H9 (cell line): Measurements from ENCODE around the gene CAT. TPM values are rescaled to one million over a fixed set of nuclear protein-coding genes. Genes with fewer than 3 reads are reported as not detected.
A peak's percentile ranks its signal among the peaks of the same experiment; 100 is the strongest.

ENCODE experiments used
- DNase-seq: peaks from one replicate; pipeline ENCODE4 v3.0.0-alpha.2; 2017
- H2AFZ ChIP-seq: one replicate; pipeline ENCODE4 v1.6.1; 2013; ENCODE audit warnings: mild to moderate bottlenecking, low read length, control low read depth, moderate library complexity
- H2AK5ac ChIP-seq: 2 replicates; pipeline ENCODE4 v1.6.1; 2013; ENCODE audit warnings: low read length, control low read depth, mixed read lengths; ENCODE audit not compliant: insufficient read length
- H2BK120ac ChIP-seq: one replicate; pipeline ENCODE4 v1.6.1; 2013; ENCODE audit warnings: low read depth, mild to moderate bottlenecking, low read length, control low read depth, inconsistent platforms; ENCODE audit not compliant: poor library complexity, severe bottlenecking
- H2BK12ac ChIP-seq: 2 replicates; pipeline ENCODE4 v1.6.1; 2013; ENCODE audit warnings: low read length, control low read depth, mixed read lengths, low read depth; ENCODE audit not compliant: insufficient read length
- H2BK15ac ChIP-seq: 2 replicates; pipeline ENCODE4 v1.6.1; 2013; ENCODE audit warnings: low read depth, low read length, control low read depth
- H2BK20ac ChIP-seq: one replicate; pipeline ENCODE4 v1.6.1; 2013; ENCODE audit warnings: low read depth, mild to moderate bottlenecking, low read length, control low read depth, inconsistent platforms; ENCODE audit not compliant: poor library complexity, severe bottlenecking
- H2BK5ac ChIP-seq: 2 replicates; pipeline ENCODE4 v1.6.1; 2013; ENCODE audit warnings: low read length, control low read depth, mixed read lengths; ENCODE audit not compliant: insufficient read length
- H3K14ac ChIP-seq: 2 replicates; pipeline ENCODE4 v1.6.1; 2013; ENCODE audit warnings: low read length, control low read depth; ENCODE audit not compliant: insufficient read depth
- H3K18ac ChIP-seq: 2 replicates; pipeline ENCODE4 v1.6.1; 2013; ENCODE audit warnings: low read depth, mild to moderate bottlenecking, mixed read lengths, low read length, control low read depth; ENCODE audit not compliant: insufficient read length
- H3K23ac ChIP-seq: 2 replicates; pipeline ENCODE4 v1.6.1; 2013; ENCODE audit warnings: low read length, control low read depth, mixed read lengths, low read depth; ENCODE audit not compliant: insufficient read length
- H3K23me2 ChIP-seq: 2 replicates; pipeline ENCODE4 v1.6.1; 2013; ENCODE audit warnings: low read depth, mild to moderate bottlenecking, mixed read lengths, low read length, control low read depth; ENCODE audit not compliant: insufficient read length, poor library complexity, severe bottlenecking
- H3K27ac ChIP-seq: 2 replicates; pipeline ENCODE4 v1.5.1; 2013; ENCODE audit warnings: low read length, control low read depth, mixed read lengths, low read depth; ENCODE audit not compliant: insufficient read length
- H3K27me3 ChIP-seq: 2 replicates; pipeline ENCODE4 v1.6.1; 2013; ENCODE audit warnings: low read length, control low read depth, inconsistent platforms; ENCODE audit not compliant: insufficient read depth
- H3K4ac ChIP-seq: 2 replicates; pipeline ENCODE4 v1.6.1; 2013; ENCODE audit warnings: low read depth, mild to moderate bottlenecking, control low read depth, inconsistent platforms, low read length, moderate library complexity
- H3K4me1 ChIP-seq: 2 replicates; pipeline ENCODE4 v1.6.1; 2013; ENCODE audit warnings: low read length, control low read depth, inconsistent platforms; ENCODE audit not compliant: insufficient read depth
- H3K4me2 ChIP-seq: 2 replicates; pipeline ENCODE4 v1.6.1; 2013; ENCODE audit warnings: low read length, control low read depth, mixed read lengths; ENCODE audit not compliant: insufficient read length, insufficient read depth
- H3K56ac ChIP-seq: 2 replicates; pipeline ENCODE4 v1.6.1; 2013; ENCODE audit warnings: low read depth, mild to moderate bottlenecking, mixed read lengths, low read length, control low read depth; ENCODE audit not compliant: insufficient read length
- H3K79me1 ChIP-seq: 2 replicates; pipeline ENCODE4 v1.6.1; 2013; ENCODE audit warnings: low read depth, mild to moderate bottlenecking, moderate library complexity, low read length, control low read depth, inconsistent platforms; ENCODE audit not compliant: insufficient read depth, poor library complexity, severe bottlenecking
- H3K79me2 ChIP-seq: 2 replicates; pipeline ENCODE4 v1.6.1; 2013; ENCODE audit warnings: low read length, control low read depth, inconsistent platforms; ENCODE audit not compliant: insufficient read depth
- H3K9ac ChIP-seq: 2 replicates; pipeline ENCODE4 v1.6.1; 2013; ENCODE audit warnings: low read length, control low read depth, mixed read lengths; ENCODE audit not compliant: insufficient read length; ENCODE audit errors: extremely low read depth
- H3K9me3 ChIP-seq: one replicate; pipeline ENCODE4 v1.6.1; 2013; ENCODE audit warnings: low read depth, low read length, inconsistent platforms; ENCODE audit not compliant: control insufficient read depth
- H3T11ph ChIP-seq: one replicate; pipeline ENCODE4 v1.6.1; 2013; ENCODE audit warnings: mild to moderate bottlenecking, low read length, control low read depth, inconsistent platforms
- H4K20me1 ChIP-seq: one replicate; pipeline ENCODE4 v1.6.1; 2013; ENCODE audit not compliant: control insufficient read depth, insufficient read length, insufficient read depth
- H4K5ac ChIP-seq: 2 replicates; pipeline ENCODE4 v1.6.1; 2013; ENCODE audit warnings: low read depth, mild to moderate bottlenecking, mixed read lengths, low read length, control low read depth; ENCODE audit not compliant: insufficient read length
- H4K8ac ChIP-seq: replicated peaks from 2 replicates; pipeline ENCODE4 v1.6.1; 2013; ENCODE audit warnings: low read length, control low read depth, mixed read lengths, low read depth; ENCODE audit not compliant: insufficient read length
- H4K91ac ChIP-seq: 2 replicates; pipeline ENCODE4 v1.6.1; 2013; ENCODE audit warnings: low read depth, mild to moderate bottlenecking, moderate library complexity, mixed read lengths, low read length, control low read depth; ENCODE audit not compliant: insufficient read length
- H3K27ac Mint-ChIP-seq, 3 experiments: 2 replicates in 2 of 3; 3 replicates in 1 of 3; pipeline ENCODE4 v1.8.0; 2020 to 2021; ENCODE audit warnings: mixed read lengths in 3 of 3, mild to moderate bottlenecking in 1 of 3, moderate library complexity in 1 of 3
- H3K27me3 Mint-ChIP-seq: 2 replicates; pipeline ENCODE4 v1.8.0; 2021; ENCODE audit warnings: low read depth, mild to moderate bottlenecking, moderate library complexity, mixed read lengths
- H3K36me3 Mint-ChIP-seq, 3 experiments: 2 replicates in 2 of 3; 3 replicates in 1 of 3; pipeline ENCODE4 v1.8.0; 2020 to 2021; ENCODE audit warnings: low read depth in 3 of 3, mixed read lengths in 3 of 3; ENCODE audit not compliant: insufficient read depth in 1 of 3
- H3K4me1 Mint-ChIP-seq, 2 experiments: 2 replicates each; pipeline ENCODE4 v1.8.0; 2020; ENCODE audit warnings: mixed read lengths in 2 of 2
- H3K4me3 Mint-ChIP-seq, 2 experiments: 2 replicates in 1 of 2; 3 replicates in 1 of 2; pipeline ENCODE4 v1.8.0; 2020 to 2021; ENCODE audit warnings: mild to moderate bottlenecking in 2 of 2, mixed read lengths in 2 of 2, moderate library complexity in 1 of 2
- H3K9me3 Mint-ChIP-seq, 2 experiments: 2 replicates in 1 of 2; 3 replicates in 1 of 2; pipeline ENCODE4 v1.8.0; 2020; ENCODE audit warnings: mild to moderate bottlenecking in 2 of 2, mixed read lengths in 2 of 2, moderate library complexity in 1 of 2
- CTCF ChIP-seq: fragments of 200-600 bp; sonication (generic); conservative IDR thresholded peaks from 3 replicates; pipeline ENCODE4 v1.8.0; 2021; ENCODE audit warnings: antibody characterized with exemption, mild to moderate bottlenecking
- WGBS: extraction: QIAGEN DNeasy Blood & Tissue Kit; methylation state at CpG from one replicate; pipeline ENCODE4 v1.1.7; 2013; ENCODE audit warnings: missing lambda C conversion rate, low lambda C conversion rate, mixed read lengths; ENCODE audit not compliant: insufficient read length; ENCODE audit errors: extremely low coverage; 5-methylcytosine and 5-hydroxymethylcytosine counted together
- total RNA-seq: library from RNA; stranded (reverse); gene quantifications from 2 replicates; pipeline ENCODE4 v1.2.1, GENCODE V29; 2021

Gene CAT
- total RNA-seq, 1 experiment from 2014 or later, result 9.9 TPM

- Histone ChIP-seq H2AK5ac (no peak overlapping the region), H3K4me1 (no peaks in the 10 kb centered on the region), H3K14ac (no peak overlapping the region), H3K23me2 (no peaks in the 10 kb centered on the region), H3K79me1 (no peaks in the 10 kb centered on the region), H3K9me3 (no peaks in the 10 kb centered on the region), H3K23ac (no peak overlapping the region), H3K9ac (no peak overlapping the region), H3K27ac (no peak overlapping the region), H4K8ac (no peak overlapping the region), H2BK5ac (no peak overlapping the region), H2BK120ac (no peak overlapping the region), H3K27me3 (no peaks in the 10 kb centered on the region), H3K18ac (no peak overlapping the region), H3K56ac (no peak overlapping the region), H4K5ac (no peak overlapping the region), H3K79me2 (no peaks in the 10 kb centered on the region), H2BK20ac (no peak overlapping the region), H3K4ac (no peak overlapping the region), H4K20me1 (no peaks in the 10 kb centered on the region), H3T11ph (no peak overlapping the region), H2BK12ac (no peak overlapping the region), H4K91ac (no peak overlapping the region), H2AFZ (no peak overlapping the region), H3K4me2 (no peak overlapping the region), H2BK15ac (no peak overlapping the region)
- peaks cover 4 to 12% of the 10 kb centered on the region in 2 experiments for H3K4me1 Mint-ChIP-seq
- no peaks in the 10 kb centered on the region; a peak in 1 of 5 replicates for H3K9me3 Mint-ChIP-seq
- H3K36me3 Mint-ChIP-seq, result no peaks in the 10 kb centered on the region
- no CpG with 5 or more reads among the region's 4 CpGs for WGBS
- H3K27me3 Mint-ChIP-seq, result peaks cover 4% of the 10 kb centered on the region
- TF ChIP-seq CTCF, result no peak
- no peak for DNase-seq
- no peak overlapping the region for H3K4me3 Mint-ChIP-seq
- H3K27ac Mint-ChIP-seq, result peak overlapping the region in 1 of 3 experiments; percentile 21; a peak in 1 of 7 replicates
Measured at GRCh38 chr11:34493926-34494595, 55.3 kb downstream of the CAT start.
